Measurements from ENCODE around the gene ERICH6. TPM values are rescaled to one million over a fixed set of nuclear protein-coding genes. Genes with fewer than 3 reads are reported as not detected.
"Not testable (repeated sequence)": the region's sequence is repeated elsewhere in the genome, so short reads cannot be mapped to it uniquely, and the experiment has no call there.

The ERICH6 gene
- total RNA-seq, 2 experiments from 2014 or later: 0.21 to 0.60 TPM

DNA sequence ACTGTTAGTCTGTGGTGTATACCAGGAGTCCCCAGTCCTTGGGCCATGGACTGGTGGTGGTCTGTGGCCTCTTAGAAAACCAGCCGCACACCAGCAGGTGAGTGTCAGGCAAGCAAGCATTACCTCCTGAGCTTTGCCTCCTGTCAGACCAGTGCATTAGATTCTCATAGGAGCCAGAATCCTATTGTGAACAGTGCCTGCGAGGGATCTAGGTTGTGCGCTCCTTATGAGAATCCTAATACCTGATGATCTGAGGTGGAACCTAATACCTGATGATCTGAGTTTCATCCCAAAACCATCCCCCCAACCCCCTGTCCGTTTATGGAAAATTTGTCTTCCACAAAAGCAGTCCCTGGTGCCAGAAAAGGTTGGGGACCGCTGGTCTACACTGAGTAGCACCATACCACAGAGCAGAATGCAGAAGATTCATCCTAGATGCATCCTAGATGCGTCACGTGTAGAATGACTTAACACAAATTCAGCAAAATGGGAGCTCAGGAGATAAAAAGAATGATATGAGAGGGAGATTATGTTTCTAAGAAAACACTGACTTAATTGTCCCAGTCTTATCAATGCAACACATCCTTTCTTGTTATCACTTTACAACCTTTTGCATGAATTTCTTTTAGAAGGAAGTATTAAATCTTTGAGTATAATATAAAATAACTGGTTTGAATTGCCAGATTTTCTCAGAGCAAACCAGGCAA, 72.1 kb downstream of the ERICH6 start:
- H3K4me3 Mint-ChIP-seq: no peak overlapping the region
- H3K27ac Mint-ChIP-seq: no peak overlapping the region
- ATAC-seq: no peak
- H3K36me3 Mint-ChIP-seq (ENCODE audit: low read depth): peaks cover 39% of the 10 kb centered on the region
- ChIA-PET CTCF (no interaction called here), POLR2A (interaction anchor here (1.5 kb wide), 1 partner anchor 29 kb away, joined by 9 read pairs; the partner anchor contains the start of gene SELENOT)
- H3K27me3 Mint-ChIP-seq (ENCODE audit: low read depth): no peaks in the 10 kb centered on the region
- H3K9me3 Mint-ChIP-seq (ENCODE audit: insufficient read depth): no peaks in the 10 kb centered on the region
- DNase-seq: no peak
- peaks cover 26% of the 10 kb centered on the region for H3K4me1 Mint-ChIP-seq (ENCODE audit: low read depth)

DNA sequence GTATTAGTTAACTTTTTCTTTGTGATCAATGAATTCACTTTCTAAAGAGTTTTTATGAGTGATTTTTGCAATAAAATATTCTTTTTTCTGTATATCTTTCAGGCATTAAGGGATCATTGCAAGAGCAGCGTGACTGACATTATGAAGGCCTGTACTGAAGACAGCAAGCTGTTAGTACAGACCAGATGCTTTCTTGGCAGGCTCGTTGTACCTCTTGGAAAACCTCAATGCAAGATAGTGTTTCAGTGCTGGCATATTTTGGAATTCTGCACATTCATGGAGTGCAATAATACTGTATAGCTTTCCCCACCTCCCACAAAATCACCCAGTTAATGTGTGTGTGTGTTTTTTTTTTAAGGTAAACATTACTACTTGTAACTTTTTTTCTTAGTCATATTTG, 76.2 kb downstream of the ERICH6 start:
- ChIA-PET POLR2A (no interaction called here), CTCF (no interaction called here)
- ATAC-seq (no peak), DNase-seq (no peak)
- Mint-ChIP-seq H3K4me3 (no peak overlapping the region), H3K4me1 (ENCODE audit: low read depth) (peaks cover 2% of the 10 kb centered on the region), H3K27ac (no peak overlapping the region), H3K36me3 (ENCODE audit: low read depth) (peaks cover 48% of the 10 kb centered on the region), H3K27me3 (ENCODE audit: low read depth) (no peaks in the 10 kb centered on the region), H3K9me3 (ENCODE audit: insufficient read depth) (no peaks in the 10 kb centered on the region)

DNA sequence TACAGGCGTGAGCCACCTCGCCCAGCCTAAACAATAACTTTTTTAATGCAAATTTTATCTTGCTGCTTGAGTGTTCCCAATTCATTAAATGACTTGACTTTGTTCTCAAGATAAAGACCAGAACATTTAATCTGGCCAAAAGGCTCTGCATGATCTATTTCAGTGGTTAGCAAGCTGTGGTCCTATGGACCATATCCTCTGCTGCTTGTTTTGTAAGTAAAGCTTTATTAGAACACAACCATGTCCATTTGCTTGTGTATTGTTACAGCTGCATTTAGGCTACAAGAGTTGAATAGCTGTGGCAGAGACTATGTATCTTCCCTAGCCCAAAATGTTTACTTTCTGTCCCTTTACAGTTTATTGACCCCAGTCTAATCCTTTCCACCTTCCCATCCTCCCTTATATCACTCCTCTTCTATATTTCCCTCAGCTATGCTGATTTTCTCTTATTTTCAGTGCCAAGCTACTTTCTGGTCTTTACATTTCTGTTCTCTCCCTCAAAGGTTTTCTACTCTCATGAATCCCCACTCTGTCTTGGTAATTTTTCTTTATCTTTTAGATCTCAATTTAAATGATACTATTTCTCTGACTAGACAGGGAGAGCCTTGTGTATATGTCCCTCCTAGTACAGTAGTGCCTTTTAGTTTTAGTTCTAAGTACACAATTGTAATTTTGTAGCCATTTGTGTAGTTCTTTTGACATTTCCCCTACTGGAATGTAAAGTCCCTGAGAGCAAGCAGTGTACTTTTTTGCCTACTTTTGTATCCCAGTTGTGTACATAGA, 77.4 kb downstream of the ERICH6 start:
- no peaks in the 10 kb centered on the region for H3K9me3 Mint-ChIP-seq (ENCODE audit: insufficient read depth)
- H3K27ac Mint-ChIP-seq: no peak overlapping the region
- no peaks in the 10 kb centered on the region for H3K27me3 Mint-ChIP-seq (ENCODE audit: low read depth)
- POLR2A ChIA-PET: no interaction called here
- peaks cover 9% of the 10 kb centered on the region for H3K4me1 Mint-ChIP-seq (ENCODE audit: low read depth)
- no peak overlapping the region for H3K4me3 Mint-ChIP-seq
- peaks cover 44% of the 10 kb centered on the region for H3K36me3 Mint-ChIP-seq (ENCODE audit: low read depth)
- CTCF ChIA-PET: no interaction called here
- DNase-seq (no peak), ATAC-seq (no peak)

DNA sequence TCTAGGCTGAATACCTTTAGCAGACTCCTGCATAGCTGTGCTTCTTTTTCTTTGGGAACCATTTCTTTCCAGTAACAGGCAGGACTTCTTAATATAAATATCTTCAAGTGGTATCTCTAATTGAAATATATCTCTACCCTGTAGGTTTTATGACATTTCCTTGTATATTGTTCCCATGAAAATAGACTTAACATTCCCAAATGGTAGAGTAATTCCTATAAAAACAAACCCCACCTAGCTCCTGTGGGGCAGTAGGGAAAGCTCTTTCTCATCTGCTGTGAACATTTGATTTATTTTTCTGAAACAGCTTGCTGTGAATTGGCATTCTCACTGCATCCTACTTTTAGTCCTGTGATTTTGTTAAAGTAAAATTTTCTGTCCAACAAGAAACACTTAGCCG, 79.8 kb downstream of the ERICH6 start:
- ChIA-PET CTCF (no interaction called here), POLR2A (no interaction called here)

DNA sequence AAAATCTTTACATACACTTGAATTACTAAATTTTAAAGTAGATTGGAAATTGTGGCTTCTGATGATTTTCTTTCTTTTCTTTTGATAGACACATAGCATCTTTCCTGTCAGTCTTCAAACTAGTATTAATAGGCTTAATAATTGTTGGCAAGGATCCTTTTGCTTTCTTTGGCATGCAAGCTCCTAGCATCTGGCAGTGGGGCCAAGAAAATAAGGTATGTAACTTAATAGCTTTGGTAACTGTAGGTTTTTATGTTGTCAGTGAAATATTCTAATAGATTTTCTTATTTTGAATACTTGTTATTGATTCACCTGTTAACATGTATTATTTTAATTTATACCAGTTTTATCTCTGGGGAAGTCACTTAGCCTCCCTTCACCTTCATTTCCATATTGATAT, 80.8 kb downstream of the ERICH6 start:
- ATAC-seq; H3K27ac Mint-ChIP-seq; H3K4me3 Mint-ChIP-seq; POLR2A ChIA-PET; DNase-seq; H3K27me3 Mint-ChIP-seq (ENCODE audit: low read depth); H3K9me3 Mint-ChIP-seq (ENCODE audit: insufficient read depth); CTCF ChIA-PET: not testable (repeated sequence)
- Mint-ChIP-seq H3K4me1 (ENCODE audit: low read depth) (peaks cover 18% of the 10 kb centered on the region), H3K36me3 (ENCODE audit: low read depth) (peaks cover 42% of the 10 kb centered on the region)

More for the DNA sequence above, 79.8 kb downstream of the ERICH6 start:
- H3K4me1 Mint-ChIP-seq (ENCODE audit: low read depth): peaks cover 16% of the 10 kb centered on the region
- H3K27ac Mint-ChIP-seq: no peak overlapping the region
- ATAC-seq: no peak
- no peak overlapping the region for H3K4me3 Mint-ChIP-seq
- DNase-seq: no peak
- H3K9me3 Mint-ChIP-seq (ENCODE audit: insufficient read depth): no peaks in the 10 kb centered on the region
- H3K36me3 Mint-ChIP-seq (ENCODE audit: low read depth): peaks cover 35% of the 10 kb centered on the region
- H3K27me3 Mint-ChIP-seq (ENCODE audit: low read depth): no peaks in the 10 kb centered on the region

DNA sequence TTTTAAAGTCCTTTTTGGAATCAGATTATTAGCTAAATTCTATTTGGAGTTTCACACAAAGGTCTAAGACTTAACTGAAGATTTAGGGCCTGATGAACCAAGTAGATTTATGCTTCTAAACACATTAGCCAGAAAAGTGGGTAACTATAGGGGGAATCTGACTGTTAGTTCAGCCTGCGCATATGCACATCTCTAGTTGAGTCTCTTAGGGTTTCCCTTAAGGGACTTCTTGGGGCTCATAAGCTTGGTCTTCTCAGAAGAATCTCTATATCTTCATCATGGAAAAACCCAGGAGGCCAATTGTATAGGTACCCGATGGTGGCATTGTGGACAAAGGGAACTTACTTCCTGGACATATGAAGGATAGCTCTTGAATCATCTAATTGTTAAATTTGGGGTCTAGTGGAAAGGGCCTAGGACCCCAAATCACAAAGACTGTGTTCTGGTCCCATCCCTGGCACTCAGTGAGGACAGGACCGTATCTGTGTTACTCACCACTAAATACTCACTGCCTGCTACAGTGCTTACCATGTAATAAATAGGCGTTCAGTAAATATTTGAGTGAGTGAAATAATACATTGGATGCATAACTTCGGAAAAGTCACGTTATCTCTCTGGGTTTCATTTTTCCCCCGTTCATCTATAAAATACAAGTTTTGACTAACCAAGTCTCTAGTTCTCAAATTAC, 83.6 kb downstream of the ERICH6 start:
- POLR2A ChIA-PET: interaction anchor here (1.2 kb wide), 1 partner anchor 17 kb away, joined by 3 read pairs; the partner anchor contains the start of gene SELENOT
- peaks cover 22% of the 10 kb centered on the region for H3K4me1 Mint-ChIP-seq (ENCODE audit: low read depth)

DNA sequence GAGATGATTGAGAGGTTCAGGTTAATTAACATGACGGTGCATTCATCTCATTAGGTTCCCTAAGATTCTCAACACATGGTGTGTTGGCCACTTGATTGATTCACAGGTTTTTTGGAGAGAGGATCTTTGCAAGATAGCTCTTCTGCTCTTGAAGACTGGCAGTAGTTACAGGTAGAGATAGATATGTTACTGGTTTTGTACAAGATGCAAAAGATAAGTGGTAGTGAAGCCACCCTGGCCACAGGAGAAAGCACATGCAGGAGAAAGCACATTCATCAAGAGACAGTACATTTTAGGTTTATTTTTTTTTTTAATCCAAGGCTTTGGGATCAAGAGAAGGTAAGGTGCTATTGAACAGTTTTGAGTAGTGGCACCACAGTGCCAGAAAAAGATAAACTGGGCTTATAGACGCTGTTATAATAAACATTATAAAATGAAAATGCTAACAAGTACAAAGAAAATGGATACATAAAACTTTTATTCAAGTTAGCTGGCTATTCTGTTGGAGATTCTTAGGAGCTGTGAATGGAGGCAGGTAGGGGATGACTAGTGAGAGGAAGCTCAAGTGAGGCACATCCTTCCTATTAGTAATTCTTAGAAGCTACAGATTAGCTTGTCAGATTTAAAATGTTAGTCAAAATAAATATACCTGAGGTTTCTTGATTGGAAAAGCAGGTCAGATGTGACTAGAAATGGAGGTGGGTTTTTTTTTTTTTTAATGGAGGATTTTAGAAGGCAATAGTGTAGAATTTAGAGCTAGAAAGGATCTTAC, 89.8 kb downstream of the ERICH6 start:
- peak overlapping the region; percentile 59 for H3K27ac Mint-ChIP-seq
- peaks cover 5% of the 10 kb centered on the region for H3K9me3 Mint-ChIP-seq (ENCODE audit: insufficient read depth)
- H3K27me3 Mint-ChIP-seq (ENCODE audit: low read depth): no peaks in the 10 kb centered on the region
- H3K36me3 Mint-ChIP-seq (ENCODE audit: low read depth): peaks cover 48% of the 10 kb centered on the region
- POLR2A ChIA-PET: interaction anchor here (1.2 kb wide), 1 partner anchor 11 kb away, joined by 3 read pairs; the partner anchor contains the start of gene SELENOT
- peaks cover 42% of the 10 kb centered on the region for H3K4me1 Mint-ChIP-seq (ENCODE audit: low read depth)
- ATAC-seq (no peak), DNase-seq (no peak)
- no peak overlapping the region for H3K4me3 Mint-ChIP-seq
- CTCF ChIA-PET: no interaction called here

More for the DNA sequence above, 83.6 kb downstream of the ERICH6 start:
- no peak for ATAC-seq
- H3K27me3 Mint-ChIP-seq (ENCODE audit: low read depth): no peaks in the 10 kb centered on the region
- peaks cover 5% of the 10 kb centered on the region for H3K9me3 Mint-ChIP-seq (ENCODE audit: insufficient read depth)
- no peak for DNase-seq
- CTCF ChIA-PET: no interaction called here
- H3K36me3 Mint-ChIP-seq (ENCODE audit: low read depth): peaks cover 31% of the 10 kb centered on the region
- no peak overlapping the region for H3K4me3 Mint-ChIP-seq
- H3K27ac Mint-ChIP-seq: no peak overlapping the region

DNA sequence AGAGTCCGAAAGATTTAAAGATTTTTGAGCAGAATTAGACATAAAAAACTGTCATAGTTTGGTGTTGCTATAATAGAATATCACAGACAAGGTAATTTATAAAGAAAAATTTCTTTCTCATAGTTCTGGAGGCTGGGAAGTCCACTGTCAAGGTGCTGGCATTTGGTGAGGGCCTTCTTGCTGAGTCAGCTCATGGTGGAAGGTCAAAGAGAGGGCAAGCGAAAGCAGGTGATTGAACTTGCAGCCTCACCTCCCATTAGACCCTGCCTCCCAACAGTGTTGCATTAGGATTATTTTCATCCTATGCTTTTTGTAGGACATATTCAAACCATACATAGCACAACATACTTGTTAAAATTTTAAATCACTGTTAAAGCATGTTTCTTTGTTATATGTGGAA, 90.7 kb downstream of the ERICH6 start:
- Mint-ChIP-seq H3K27ac (peak overlapping the region; percentile 7), H3K27me3 (ENCODE audit: low read depth) (no peaks in the 10 kb centered on the region), H3K36me3 (ENCODE audit: low read depth) (peaks cover 41% of the 10 kb centered on the region), H3K4me3 (no peak overlapping the region), H3K4me1 (ENCODE audit: low read depth) (peaks cover 45% of the 10 kb centered on the region), H3K9me3 (ENCODE audit: insufficient read depth) (peaks cover 5% of the 10 kb centered on the region)
- ATAC-seq (no peak), DNase-seq (no peak)
- ChIA-PET CTCF (interaction anchor here (0.8 to 1.1 kb wide), 2 partner anchors 10 to 23 kb away, joined by 3 to 4 read pairs; partner anchors contain the start of gene SELENOT), POLR2A (interaction anchor here (1.2 to 2.0 kb wide), 2 partner anchors 10 kb away, joined by 3 to 11 read pairs; partner anchors contain the start of gene SELENOT)

DNA sequence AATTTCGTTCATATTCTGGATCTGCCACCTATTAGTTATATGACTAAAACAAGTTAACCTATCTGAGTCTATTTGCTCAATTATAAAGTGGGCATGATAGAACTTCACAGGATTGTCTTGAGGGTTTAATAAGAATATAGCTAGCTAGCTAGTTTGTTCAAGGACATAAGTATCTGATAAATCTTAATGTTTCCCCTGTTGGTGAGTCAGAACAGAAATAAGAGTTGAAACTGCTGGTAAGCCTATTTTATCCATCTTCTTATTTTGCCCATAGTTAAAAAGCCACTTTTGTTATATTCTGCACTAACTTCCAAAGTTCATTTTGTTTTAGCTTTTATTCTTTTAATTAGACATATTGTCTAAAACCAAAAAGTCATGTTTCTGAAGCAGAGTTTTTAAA, 91.2 kb downstream of the ERICH6 start:
- ChIA-PET POLR2A (interaction anchor here (2.0 kb wide), 1 partner anchor 9 kb away, joined by 11 read pairs; the partner anchor contains the start of gene SELENOT), CTCF (interaction anchor here (0.8 to 1.1 kb wide), 2 partner anchors 10 to 23 kb away, joined by 3 to 4 read pairs; partner anchors contain the start of gene SELENOT)
- no peak for ATAC-seq
- Mint-ChIP-seq H3K4me1 (ENCODE audit: low read depth) (peaks cover 50% of the 10 kb centered on the region), H3K27ac (no peak overlapping the region), H3K4me3 (no peak overlapping the region), H3K27me3 (ENCODE audit: low read depth) (no peaks in the 10 kb centered on the region), H3K36me3 (ENCODE audit: low read depth) (peaks cover 44% of the 10 kb centered on the region), H3K9me3 (ENCODE audit: insufficient read depth) (peaks cover 5% of the 10 kb centered on the region)
- DNase-seq: no peak

DNA sequence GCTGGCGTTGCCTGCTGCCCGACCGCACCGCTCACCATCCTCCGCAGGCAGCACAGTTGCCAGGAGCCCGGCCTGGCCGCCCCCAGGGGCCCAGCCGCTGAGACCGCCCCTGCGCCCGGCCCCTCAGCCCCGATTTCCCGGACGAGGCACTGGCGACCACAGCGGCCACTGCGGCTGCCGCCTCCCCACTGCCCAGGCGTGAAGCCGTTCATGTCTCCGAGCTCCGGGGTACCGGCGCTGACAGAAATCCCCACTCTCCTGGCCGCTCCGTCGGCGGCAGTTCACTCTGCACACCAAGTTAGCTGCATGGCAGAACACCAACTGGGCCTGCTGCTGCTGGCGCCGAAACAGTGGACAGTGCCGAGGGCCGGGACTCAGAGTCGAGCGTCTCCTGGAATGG, 92.1 kb downstream of the ERICH6 start:
- Mint-ChIP-seq H3K27ac (no peak overlapping the region), H3K27me3 (ENCODE audit: low read depth) (no peaks in the 10 kb centered on the region), H3K4me1 (ENCODE audit: low read depth) (peaks cover 56% of the 10 kb centered on the region), H3K4me3 (no peak overlapping the region), H3K9me3 (ENCODE audit: insufficient read depth) (peaks cover under 1% of the 10 kb centered on the region), H3K36me3 (ENCODE audit: low read depth) (peaks cover 47% of the 10 kb centered on the region)
- ChIA-PET POLR2A (interaction anchor here (0.6 to 2.0 kb wide), 2 partner anchors 9 to 13 kb away, joined by 10 to 11 read pairs; partner anchors contain the start of gene SELENOT), CTCF (no interaction called here)
- ATAC-seq (no peak), DNase-seq (no peak)

DNA sequence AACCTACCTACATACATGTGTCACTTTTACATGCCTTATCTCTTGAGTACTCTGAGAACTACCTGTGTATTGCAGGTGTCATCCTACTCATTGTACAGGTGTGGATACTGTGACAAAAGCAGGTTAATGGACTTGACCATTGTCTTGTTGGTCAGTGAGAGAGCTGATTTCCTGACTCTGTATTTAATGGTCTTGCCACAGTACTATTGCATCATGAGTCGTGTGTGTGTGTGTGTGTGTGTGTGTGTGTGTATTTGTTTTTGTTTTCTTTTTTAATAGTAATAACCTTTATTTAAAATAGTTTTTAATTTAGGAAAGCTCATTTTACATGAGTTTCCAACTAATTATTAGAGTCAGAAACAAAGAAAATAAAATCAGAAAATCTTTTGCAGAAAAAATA, 92.9 kb downstream of the ERICH6 start:
- H3K27ac Mint-ChIP-seq: no peak overlapping the region
- no peaks in the 10 kb centered on the region for H3K27me3 Mint-ChIP-seq (ENCODE audit: low read depth)
- ChIA-PET CTCF (no interaction called here), POLR2A (interaction anchor here (0.7 to 2.0 kb wide), 2 partner anchors 8 to 67 kb away, joined by 4 to 11 read pairs; partner anchors contain the start of gene SELENOT)
- no peaks in the 10 kb centered on the region for H3K9me3 Mint-ChIP-seq (ENCODE audit: insufficient read depth)
- no peak overlapping the region for H3K4me3 Mint-ChIP-seq
- H3K36me3 Mint-ChIP-seq (ENCODE audit: low read depth): peaks cover 53% of the 10 kb centered on the region
- ATAC-seq (no peak), DNase-seq (no peak)
- peaks cover 62% of the 10 kb centered on the region for H3K4me1 Mint-ChIP-seq (ENCODE audit: low read depth)

Data from activated CD8-positive, alpha-beta T cell treated with anti-CD3 and anti-CD28 coated beads, Interleukin-2, amount 10 ng/mL, durations not matched to agents 7 days and 5 days (primary cell).